ENCODE results near the gene TTC3. TPM values are rescaled to one million over a fixed set of nuclear protein-coding genes. Genes with fewer than 3 reads are reported as not detected.

The TTC3 gene
- total RNA-seq, 2 experiments from 2014 or later, result 70.2 to 74.0 TPM

DNA sequence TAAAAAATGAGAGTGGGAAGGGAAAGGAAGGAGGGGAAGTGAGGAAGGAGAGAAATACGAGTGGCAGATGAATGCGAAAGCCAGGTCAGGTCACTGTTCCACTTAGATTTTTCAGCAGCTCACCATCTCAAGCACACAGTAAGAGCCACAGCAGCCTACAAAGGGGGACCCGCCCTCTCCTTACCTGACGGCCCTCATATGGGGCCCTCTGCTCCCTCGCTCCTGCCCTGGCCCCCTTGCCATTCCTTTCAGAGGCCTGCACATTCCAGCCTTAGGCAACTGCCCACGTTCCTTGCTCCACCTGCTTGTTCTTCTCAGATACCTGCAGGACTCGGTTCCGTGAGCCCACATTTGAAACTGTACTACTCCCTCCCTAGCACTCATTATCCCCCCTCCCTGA is 172.1 kb downstream of the TTC3 start:
- POLR2A ChIA-PET, result interaction anchor here (3.1 to 4.9 kb wide), 2 partner anchors 11 to 12 kb away, joined by 9 to 45 read pairs; no protein-coding TSS in a partner anchor
- DNase-seq (no peak), ATAC-seq (peak; percentile 41)
- Mint-ChIP-seq H3K36me3 (ENCODE audit: low read depth) (peaks cover 48% of the 10 kb centered on the region), H3K27me3 (no peaks in the 10 kb centered on the region), H3K9me3 (no peaks in the 10 kb centered on the region), H3K4me3 (peak overlapping the region; percentile 64), H3K27ac (peak overlapping the region; percentile 91), H3K4me1 (ENCODE audit: low read depth) (peaks cover 63% of the 10 kb centered on the region)
- TF ChIP-seq CTCF (IDR thresholded peaks at IDR 0.05), result no peak
- intact Hi-C loops (cut with micrococcal nuclease), result no loop called here
- CTCF ChIA-PET, result interaction anchor here (1.5 to 2.5 kb wide), 3 partner anchors 10 to 126 kb away, joined by 3 to 14 read pairs (median 10); no protein-coding TSS in a partner anchor

- POLR2A ChIA-PET, result interaction anchor here (1.0 kb wide), 1 partner anchor 21 kb away, joined by 3 read pairs; no protein-coding TSS in a partner anchor
- ATAC-seq, result no peak
- no peak for TF ChIP-seq CTCF (IDR thresholded peaks at IDR 0.05)
- Mint-ChIP-seq H3K9me3 (no peaks in the 10 kb centered on the region), H3K4me1 (ENCODE audit: low read depth) (peaks cover 74% of the 10 kb centered on the region), H3K36me3 (ENCODE audit: low read depth) (peaks cover 35% of the 10 kb centered on the region), H3K4me3 (no peak overlapping the region), H3K27ac (no peak overlapping the region), H3K27me3 (no peaks in the 10 kb centered on the region)
- no peak for DNase-seq
- intact Hi-C loops (cut with micrococcal nuclease), result no loop called here
- CTCF ChIA-PET, result no interaction called here
Measured at GRCh38 chr21:37248298-37248697, 175.2 kb downstream of the TTC3 start.

- Mint-ChIP-seq H3K27me3 (no peaks in the 10 kb centered on the region), H3K9me3 (no peaks in the 10 kb centered on the region), H3K27ac (peak overlapping the region; percentile 3), H3K4me1 (ENCODE audit: low read depth) (peaks cover 69% of the 10 kb centered on the region), H3K4me3 (no peak overlapping the region), H3K36me3 (ENCODE audit: low read depth) (peaks cover 28% of the 10 kb centered on the region)
- ATAC-seq (no peak), DNase-seq (no peak)
- ChIA-PET CTCF (interaction anchor here (1.0 kb wide), 1 partner anchor 315 kb away, joined by 3 read pairs; no protein-coding TSS in a partner anchor), POLR2A (interaction anchor here (1.0 kb wide), 1 partner anchor 22 kb away, joined by 3 read pairs; no protein-coding TSS in a partner anchor)
- intact Hi-C loops (cut with micrococcal nuclease), result no loop called here
- no peak for TF ChIP-seq CTCF (IDR thresholded peaks at IDR 0.05)
Measured at GRCh38 chr21:37249112-37249904, 176.3 kb downstream of the TTC3 start.

GRCh38 chr21:37251294-37251634 is 178.2 kb downstream of the TTC3 start:
- no peak for ATAC-seq
- no peak overlapping the region for H3K27ac Mint-ChIP-seq

More at GRCh38 chr21:37251294-37251634, 178.2 kb downstream of the TTC3 start:
- intact Hi-C loops (cut with micrococcal nuclease), result no loop called here
- CTCF ChIA-PET, result no interaction called here
- POLR2A ChIA-PET, result interaction anchor here (1.0 to 2.2 kb wide), 2 partner anchors 27 to 114 kb away, joined by 4 read pairs; no protein-coding TSS in a partner anchor
- no peak for TF ChIP-seq CTCF (IDR thresholded peaks at IDR 0.05)
- Mint-ChIP-seq H3K27me3 (no peaks in the 10 kb centered on the region), H3K36me3 (ENCODE audit: low read depth) (peaks cover 18% of the 10 kb centered on the region), H3K4me1 (ENCODE audit: low read depth) (peaks cover 55% of the 10 kb centered on the region), H3K4me3 (no peak overlapping the region), H3K9me3 (no peaks in the 10 kb centered on the region)
- DNase-seq, result no peak

Other genes starting within 250 kb of the TTC3 start
- 10 to 100 TPM; 12.5 to 15.5 TPM for gene HLCS, start 106.6 kb upstream of the TTC3 start, total RNA-seq
- gene RIPPLY3, start 66.6 kb upstream of the TTC3 start, total RNA-seq, result not detected
- gene PIGP, start 183 bp upstream of the TTC3 start, total RNA-seq, result 10 to 100 TPM; 23.4 to 24.3 TPM
- 10 to 100 TPM; 70.9 to 73.4 TPM for gene VPS26C, start 194.1 kb downstream of the TTC3 start, total RNA-seq